NCI-H2107 treated with DMSO at 0.1 percent for 48 hours (cell line): Measurements from ENCODE around the gene HJURP.
"Not testable (repeated sequence)": the region's sequence is repeated elsewhere in the genome, so short reads cannot be mapped to it uniquely, and the experiment has no call there.

ENCODE experiments used
- DNase-seq: peaks from one replicate; lab custom pipeline; 2025; ENCODE audit not compliant: unreplicated experiment; lab: John Stamatoyannopoulos, UW

Gene HJURP, protein sequence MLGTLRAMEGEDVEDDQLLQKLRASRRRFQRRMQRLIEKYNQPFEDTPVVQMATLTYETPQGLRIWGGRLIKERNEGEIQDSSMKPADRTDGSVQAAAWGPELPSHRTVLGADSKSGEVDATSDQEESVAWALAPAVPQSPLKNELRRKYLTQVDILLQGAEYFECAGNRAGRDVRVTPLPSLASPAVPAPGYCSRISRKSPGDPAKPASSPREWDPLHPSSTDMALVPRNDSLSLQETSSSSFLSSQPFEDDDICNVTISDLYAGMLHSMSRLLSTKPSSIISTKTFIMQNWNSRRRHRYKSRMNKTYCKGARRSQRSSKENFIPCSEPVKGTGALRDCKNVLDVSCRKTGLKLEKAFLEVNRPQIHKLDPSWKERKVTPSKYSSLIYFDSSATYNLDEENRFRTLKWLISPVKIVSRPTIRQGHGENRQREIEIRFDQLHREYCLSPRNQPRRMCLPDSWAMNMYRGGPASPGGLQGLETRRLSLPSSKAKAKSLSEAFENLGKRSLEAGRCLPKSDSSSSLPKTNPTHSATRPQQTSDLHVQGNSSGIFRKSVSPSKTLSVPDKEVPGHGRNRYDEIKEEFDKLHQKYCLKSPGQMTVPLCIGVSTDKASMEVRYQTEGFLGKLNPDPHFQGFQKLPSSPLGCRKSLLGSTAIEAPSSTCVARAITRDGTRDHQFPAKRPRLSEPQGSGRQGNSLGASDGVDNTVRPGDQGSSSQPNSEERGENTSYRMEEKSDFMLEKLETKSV

DNA sequence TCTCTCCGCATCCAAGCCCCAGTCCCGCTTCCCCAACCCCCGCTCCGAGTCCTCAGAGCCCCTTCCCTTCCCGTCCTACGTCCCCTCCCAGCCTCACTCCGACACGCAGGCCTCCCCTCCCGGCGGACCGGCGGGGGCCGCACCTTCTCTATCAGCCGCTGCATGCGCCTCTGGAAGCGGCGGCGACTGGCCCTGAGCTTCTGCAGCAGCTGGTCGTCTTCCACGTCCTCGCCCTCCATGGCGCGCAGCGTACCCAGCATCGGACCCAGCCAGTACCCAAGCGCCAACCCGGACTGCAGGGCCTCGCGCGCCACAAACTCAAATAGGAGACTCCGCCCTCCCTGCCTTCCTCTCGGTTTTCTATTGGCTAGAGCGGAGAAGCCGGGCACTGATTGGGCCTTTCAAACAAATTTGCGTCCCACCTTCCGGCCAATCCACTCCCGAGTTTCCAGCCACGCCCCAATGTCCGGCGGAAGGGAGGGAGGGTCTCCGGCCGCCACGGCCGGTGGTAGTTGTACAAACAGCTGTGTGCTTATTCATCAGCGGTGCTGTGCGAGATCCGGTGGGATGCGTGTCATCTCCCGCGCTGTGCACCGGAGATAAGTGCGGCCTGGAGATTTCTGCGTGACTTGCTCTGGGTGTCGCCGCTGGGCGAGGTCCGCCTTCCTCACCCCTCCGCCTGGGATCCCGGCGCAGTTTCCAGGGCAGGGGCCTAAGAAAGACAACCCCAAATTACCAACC lies at the start of gene HJURP:
Gene HJURP, minus strand, starts transcription at position 295 of the 741 bp plus-strand sequence. Its CDS starts 35 bp downstream, at position 260.
- DNase-seq: peak; percentile 89

DNA sequence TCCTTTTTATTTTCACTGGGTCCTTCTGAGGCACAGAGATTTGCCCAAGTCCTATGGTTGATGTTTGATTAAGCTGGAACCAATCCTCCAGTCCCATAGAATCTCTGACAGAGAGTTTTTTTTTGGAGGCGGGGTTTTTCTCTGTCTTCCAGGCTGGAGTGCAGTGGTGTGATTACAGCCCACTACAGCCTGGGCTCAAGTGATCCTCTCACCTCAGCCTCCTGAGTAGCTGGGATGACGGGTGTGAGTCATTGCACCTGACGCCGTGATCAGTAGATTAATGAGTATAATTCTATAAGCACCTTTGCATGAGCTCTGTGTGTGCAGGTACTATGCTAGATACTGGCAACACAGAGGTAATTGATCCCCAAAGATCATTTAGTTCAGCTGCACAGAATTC lies 47.5 kb upstream of the HJURP start:
- DNase-seq: no peak

DNA sequence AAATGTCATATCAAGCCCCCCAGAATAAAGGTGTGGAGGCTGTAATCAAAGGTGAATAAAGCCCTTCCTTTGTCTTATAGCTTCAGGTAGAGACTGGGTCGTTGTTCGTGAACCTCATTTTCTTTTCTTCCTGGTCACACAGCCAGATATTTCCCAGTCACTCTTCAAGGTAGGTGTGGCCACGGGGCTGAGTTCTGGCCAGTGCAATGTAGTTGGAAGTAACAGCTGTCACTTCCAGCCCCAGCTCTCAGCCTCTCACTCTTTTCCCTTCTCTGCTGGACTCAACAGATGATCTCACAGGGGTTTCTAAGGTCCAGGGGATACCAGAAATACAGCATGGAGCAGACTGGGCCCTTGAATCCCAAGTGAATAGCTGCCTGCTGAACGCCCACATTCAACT lies 47.0 kb upstream of the HJURP start:
- no peak for DNase-seq

DNA sequence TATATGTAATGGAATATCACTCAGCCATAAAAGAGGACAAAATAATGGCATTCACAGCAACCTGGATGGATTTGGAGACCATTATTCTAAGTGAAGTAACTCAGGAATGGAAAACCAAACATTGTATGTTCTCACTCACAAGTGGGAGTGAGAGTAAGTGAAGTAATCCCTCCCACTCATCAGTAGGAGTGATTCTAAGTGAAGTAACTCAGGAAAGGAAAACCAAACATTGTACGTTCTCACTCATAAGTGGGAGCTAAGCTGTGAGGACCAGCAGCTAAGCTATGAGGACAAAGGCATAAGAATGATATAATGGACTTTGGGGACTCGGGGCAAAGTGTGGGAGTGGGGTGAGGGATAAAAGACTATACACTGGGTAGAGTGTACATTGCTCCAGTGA lies 41.9 kb upstream of the HJURP start:
- DNase-seq: not testable (repeated sequence)

DNA sequence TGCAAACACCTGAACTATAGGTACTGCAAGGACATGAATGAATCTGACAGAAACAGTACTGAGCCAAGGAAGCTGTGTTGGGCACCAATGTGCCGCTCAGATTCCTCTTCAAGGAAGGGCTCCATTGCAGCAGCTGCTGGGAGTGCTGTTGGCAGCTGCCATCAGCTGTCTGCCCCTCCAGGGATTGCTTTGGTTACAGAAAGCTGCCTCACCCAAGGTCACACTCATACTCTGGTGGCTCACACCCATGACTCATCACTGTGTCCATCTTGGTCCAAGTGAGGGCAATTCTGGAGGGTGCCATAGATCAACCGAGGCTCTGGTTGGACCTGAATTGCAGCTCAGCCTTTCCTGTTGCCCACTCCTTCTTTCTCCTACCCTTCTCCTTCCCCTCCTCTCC lies 38.5 kb upstream of the HJURP start:
- DNase-seq: no peak

DNA sequence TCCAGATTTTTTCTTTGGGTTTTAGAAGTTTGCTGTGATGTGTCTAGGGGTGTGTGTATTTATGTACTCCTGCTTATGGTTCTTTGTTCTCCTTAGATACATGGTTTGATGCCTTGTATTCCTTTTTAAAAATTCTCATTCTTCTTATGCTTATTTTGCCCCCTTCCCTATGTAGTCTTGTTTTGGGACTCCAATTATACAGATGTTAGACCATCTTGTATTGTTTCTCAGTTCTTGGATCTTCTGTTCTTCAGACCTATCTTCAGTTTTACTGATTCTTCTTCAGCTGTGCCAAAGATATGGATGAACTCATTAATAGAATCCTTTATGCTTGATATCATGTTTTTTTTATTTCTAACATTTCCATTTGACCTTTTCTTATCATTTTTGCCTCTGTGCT lies 28.0 kb upstream of the HJURP start:
- no peak for DNase-seq

DNA sequence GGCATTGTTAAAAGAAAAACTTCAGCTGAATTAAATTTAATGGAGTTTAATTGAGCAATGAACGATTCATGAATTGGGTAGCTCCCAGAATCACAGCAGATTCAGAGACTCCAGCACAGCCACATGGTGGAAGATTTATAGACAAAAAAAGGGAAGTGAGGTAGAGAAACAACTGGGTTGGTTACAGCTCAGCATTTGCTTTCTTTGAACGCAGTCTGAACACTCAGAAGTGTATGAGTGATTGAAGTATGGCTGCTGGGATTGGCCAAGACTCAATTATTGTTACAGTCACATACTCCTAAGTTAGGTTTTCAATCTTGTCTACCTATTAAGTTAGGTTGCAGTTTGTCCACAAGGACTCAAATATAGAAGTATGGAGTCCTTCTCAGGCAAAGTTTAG lies 17.8 kb upstream of the HJURP start:
- not testable (repeated sequence) for DNase-seq

DNA sequence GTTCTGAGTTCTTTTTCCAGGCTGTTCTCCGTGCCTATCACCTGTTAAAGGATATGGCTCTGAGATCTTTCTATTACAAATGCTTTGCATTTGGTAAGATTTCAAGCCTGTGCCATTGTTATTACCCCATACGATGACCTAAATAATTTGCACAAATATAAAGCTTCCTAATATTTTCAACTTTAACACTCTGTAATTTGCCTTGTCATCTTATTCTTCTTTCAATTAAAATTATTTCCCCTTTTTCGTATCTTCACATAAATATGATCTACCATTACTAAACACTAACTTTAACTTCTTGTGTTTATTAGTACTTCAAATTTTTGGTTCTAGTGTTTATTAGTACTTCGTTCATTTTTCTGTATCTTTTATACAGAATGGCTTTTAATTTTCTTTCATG lies 17.1 kb upstream of the HJURP start:
- no peak for DNase-seq

DNA sequence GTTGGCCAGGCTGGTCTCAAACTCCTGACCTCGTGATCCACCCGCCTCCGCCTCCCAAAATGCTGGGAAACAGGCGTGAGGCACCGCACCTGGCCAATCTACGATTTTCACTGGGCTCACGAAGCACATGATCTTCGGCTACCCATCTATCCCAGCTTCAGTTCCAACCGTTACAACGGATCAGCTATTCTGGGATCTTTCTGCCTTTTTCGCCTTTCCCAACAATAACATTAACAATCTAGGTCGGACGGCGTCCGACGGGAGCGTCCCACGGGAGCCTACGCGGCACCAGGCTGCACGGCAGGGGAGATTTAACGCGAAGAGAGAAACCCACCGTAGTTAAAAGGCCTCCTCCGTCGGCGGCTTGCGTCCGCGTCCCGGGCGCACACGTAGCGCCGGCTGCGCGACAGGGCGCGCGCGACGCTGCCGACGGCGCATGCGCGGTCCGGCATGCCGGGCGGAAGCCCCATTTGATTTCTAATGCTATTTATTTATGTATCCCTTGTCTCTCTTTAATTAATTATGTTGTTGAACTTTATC lies 13.7 kb upstream of the HJURP start, which contains the start of gene MSL3B:
Gene MSL3B, minus strand, starts transcription at position 394 of the 540 bp plus-strand sequence.
- no peak for DNase-seq

DNA sequence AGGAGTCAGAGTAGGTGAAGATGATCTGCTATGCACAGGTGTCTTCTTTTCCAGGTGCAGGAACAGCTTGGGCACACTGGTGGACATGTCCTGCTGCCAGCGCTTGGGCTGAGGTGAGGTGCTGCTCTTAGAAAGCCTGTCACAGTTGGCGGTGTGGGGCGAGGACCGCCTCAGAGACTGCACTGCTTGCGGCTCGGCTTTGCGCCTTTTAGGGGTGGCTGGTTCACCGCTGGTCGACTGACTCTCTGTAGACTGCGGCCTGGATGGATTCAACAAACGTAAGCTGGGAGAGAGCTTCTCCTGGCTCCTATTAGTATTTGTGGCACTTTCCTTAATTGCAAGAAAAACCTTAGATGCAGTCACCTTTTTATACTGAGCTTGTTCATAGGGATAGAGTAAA lies 12.1 kb upstream of the HJURP start:
- DNase-seq: no peak

DNA sequence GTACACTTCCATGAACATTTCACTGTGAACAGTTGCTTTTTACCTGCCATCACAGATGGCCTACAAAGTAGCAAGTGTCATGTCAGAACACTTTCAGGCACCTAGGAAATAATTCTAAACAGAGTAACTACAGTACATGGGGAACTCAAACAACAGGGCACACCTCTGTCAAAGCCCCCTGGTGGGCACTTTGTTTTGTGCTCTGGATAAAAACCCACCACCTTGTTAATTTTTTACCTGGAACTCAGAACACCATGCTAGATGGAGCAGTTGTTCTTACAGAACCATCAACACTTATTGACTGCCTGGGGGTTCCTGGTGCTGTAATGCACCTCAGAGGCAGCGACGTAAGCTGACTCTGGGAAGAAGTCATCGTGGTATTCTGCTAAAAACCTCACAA lies 11.5 kb upstream of the HJURP start:
- no peak for DNase-seq

DNA sequence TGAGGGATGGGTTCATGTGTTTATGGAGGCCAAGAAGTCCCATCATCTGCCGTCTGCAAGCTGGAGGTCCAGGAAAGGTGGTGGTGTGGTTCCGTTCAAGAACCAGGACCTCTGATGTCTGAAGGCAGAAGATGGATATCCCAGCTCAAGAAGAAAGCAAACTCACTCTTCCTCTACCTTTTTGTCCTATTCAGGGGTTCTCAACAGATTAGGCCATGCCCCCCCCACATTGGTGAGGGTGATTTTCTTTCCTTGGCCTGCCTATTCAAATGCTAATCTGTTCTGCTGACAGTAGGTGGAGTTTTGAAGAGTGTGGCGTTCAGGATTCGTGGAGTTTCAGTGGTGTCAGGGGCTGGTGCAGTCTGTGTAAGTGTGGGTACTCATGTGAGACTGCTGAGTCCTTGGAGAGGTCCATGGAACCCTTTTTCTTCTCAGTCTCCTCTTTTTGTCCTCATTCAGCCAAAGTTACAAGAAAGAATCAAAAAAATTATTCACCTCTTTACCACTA lies 8.0 kb upstream of the HJURP start:
- no peak for DNase-seq

DNA sequence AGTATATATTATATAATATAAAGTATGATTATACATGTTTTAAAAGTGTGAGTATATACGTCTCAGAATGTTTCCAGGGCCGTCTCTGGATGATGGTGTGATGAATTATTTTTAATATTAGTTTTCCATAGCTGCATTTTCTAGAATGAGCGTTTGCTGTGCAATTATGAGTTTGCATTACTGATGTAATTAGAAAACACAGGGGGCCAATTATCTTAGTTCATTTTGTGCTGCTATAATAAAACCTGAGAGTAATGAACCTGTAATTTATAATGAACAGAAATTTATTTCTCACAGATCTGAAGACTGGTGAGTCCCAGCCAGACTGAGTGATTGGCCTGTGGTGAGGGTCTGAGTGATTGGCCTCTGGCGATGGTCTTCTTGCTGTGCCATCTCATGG lies 4.0 kb upstream of the HJURP start:
- DNase-seq: no peak

DNA sequence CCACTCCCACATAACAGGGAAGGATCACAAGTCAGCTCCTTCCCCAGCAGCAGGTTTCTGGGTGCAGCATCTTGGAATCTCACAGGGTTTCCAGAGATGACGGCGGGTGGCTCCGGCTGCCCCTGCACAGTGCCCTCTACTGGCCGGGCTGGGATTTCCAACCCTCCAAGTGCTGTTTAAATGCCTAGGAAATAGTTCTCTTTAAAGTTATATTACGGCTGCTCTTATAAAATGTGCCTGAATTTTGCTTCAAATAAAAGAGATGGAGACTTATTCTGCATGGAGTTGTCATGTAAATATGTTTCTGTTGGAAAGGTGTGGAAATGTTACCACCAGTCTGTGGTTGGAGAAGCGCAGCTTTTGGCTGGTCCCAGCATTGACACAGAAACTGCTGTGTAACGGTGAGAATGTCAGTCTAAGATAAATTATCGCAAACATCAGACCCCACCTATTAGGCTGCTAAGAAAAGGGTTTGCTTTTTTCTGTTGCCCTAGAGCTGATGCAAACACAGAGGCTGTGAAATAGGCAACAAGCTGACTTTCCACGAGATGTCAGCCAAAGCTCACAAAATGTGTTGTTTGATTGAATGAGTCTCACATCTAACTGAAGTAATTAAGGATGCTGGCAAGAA lies 3.3 kb upstream of the HJURP start:
- no peak for DNase-seq

DNA sequence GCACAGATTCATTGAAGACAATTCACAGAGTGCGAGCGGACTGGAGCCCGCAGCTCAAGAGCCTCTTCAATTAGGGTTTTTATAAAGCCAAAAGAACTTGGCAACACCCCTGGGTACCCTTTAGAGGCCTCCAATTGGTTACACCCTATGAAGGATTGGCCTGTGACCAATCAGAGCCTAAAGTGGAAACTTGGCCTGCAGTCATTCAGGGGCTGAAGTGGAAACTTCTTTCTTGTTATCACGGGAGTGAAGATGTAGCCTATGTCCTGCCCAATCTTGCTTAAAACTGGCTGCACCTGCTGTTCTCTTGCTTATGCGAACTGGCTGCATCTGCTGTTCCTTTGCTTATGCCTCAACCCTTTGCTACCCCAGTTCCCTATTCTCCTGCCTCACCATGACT lies 1.8 kb upstream of the HJURP start:
- DNase-seq: no peak

DNA sequence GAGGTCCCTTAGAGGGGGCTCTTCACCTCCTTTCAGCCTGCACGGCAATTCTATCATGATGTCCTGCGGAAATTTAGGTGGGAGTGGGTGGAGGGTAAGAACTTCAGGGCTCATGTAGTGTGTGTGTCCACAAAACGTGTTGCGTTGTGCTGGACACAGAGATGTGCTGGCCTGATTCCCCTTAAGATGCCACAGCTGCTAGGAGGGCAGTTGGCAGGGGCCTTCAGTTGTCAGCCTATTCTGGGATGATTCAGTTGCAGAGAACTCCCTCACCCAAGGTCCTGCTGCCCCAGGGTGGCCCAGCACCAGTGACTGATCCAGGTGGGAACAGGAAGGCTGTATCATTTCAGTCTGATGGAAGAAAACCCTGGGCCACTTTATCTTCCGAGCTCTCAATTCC lies 1.0 kb upstream of the HJURP start:
- DNase-seq: no peak

DNA sequence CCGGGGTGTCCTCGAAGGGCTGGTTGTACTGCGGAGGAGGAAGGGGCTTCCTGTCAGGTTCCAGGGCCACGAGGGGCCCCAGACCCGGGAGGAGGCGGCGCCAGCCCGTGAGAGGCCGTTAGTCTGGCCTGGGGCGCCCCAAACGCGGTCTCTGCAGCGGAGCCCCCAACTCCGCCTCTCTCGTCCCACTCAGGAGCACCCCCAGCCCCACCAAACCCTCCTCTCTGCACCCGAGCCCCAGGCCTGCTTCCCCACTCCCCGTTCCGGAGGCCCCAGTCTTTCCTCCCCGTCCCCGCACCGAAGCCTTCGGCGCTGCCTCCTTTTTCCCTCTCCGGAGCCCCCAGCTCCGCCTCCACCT lies 473 bp downstream of the HJURP start:
- no peak for DNase-seq

DNA sequence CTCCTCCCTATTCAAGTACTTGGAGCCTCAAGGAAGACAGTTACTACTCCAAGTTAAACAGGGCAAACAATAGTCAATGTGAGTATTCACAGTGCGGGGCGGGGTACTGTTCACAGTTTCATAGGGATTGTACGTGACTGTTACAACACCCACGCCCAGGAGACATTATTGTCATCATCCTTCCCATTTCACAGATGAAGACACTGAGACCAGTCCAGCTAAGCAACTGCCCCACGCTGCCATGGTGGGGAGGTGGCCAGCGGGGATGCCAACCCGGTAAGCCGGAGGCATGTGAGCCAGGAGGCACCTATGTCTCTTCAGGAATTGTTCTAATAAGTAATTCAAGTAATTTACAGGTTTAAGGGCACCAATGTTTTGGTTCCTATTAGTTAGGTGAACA lies 982 bp downstream of the HJURP start:
- no peak for DNase-seq

DNA sequence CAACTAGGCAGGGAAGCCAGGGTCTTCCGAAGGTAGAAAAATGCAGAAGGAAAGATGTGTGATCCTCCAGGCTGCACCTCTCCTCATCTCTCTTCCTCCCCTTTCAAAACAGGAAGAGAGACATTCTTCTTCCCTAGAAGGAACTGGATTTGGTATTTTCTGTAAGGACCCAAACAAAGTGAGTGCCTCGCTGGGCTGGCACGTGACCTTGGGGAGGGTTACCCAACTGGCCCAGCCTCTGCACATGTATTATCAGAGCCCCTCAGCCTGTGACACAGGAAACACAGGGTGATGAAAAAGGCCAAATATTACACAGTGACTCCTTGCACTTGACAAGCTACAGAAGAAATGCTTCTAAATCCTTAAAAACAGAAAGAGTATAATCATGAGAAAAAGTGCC lies 2.3 kb downstream of the HJURP start:
- DNase-seq: no peak

DNA sequence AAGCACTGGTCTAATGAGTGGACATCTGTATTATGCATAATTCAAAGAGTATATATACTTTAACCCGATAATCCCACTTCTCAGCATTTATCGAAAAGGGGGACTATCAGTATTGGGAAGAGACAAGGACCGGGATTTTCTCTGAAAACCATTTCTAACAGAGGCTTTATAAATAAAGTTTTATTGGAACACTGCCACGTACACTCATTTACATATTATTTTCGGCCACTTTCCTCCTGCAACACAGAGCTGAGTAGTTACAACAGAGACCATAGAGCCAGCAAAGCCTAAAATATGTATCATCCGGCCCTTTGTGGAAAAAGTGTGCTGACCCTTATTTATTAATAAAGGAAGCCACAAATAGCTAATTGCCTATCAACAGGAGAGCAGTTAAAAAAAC lies 3.2 kb downstream of the HJURP start:
- DNase-seq: no peak

DNA sequence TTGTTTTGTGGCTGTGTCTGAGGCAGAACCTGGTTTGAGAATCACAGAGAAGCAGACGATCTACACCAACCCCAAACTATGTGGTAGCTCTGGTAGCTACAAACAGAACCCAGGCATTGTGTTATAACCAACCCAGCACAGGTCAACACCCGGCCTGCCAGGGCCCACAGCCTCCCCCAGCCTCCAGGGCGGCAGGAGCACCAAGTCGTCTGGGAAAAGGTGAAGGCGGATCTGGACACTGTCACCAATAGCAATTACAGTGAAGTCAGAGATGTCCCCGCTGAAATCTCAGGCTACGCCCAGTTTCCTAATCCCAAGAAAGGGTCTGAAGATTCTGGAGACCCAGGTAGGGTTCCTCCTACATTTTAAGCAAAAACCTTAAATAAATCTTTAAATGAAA lies 3.6 kb downstream of the HJURP start:
- no peak for DNase-seq
